SK-N-SH (cell line): Measurements from ENCODE around the gene EDC4. TPM values are rescaled to one million over a fixed set of nuclear protein-coding genes. Genes with fewer than 3 reads are reported as not detected.

Experiments
- CTCF ChIA-PET: fragments of 300-600, 350-600 bp; formaldehyde crosslinking; extraction: SDS; loops from one replicate; lab custom pipeline; 2021; lab: Yijun Ruan, JAX
- POLR2A ChIA-PET: fragments of 350-600 bp; sonication (Branson Sonifier 250); formaldehyde crosslinking; extraction: SDS; loops from one replicate; lab custom pipeline; 2020; ENCODE audit warnings: antibody characterized with exemption, inconsistent platforms; lab: Yijun Ruan, JAX
- DNase-seq: peaks from one replicate; pipeline ENCODE4 v3.0.0; 2012
- H2AFZ ChIP-seq: fragments of 200-600 bp; sonication (generic); 2 replicates; pipeline ENCODE4 v1.8.1; 2016; ENCODE audit warnings: antibody characterized with exemption, mild to moderate bottlenecking, low read depth
- H3F3A ChIP-seq: fragments of 200-600 bp; sonication (generic); replicated peaks from 2 replicates; pipeline ENCODE3; 2016; ENCODE audit warnings: antibody characterized with exemption, mild to moderate bottlenecking; ENCODE audit not compliant: insufficient read depth
- H3K27ac ChIP-seq, 2 experiments: fragments of 200-500 bp in 1 of 2; fragments of 200-600 bp in 1 of 2; sonication (Bioruptor generic) in 1 of 2; sonication (generic), shearing (Covaris generic) in 1 of 2; 2 replicates each; pipeline versions ENCODE4 v1.5.1 to v1.6.1; 2014 to 2016; ENCODE audit warnings: low read depth in 2 of 2, inconsistent platforms in 1 of 2, low read length in 1 of 2, mild to moderate bottlenecking in 1 of 2, mixed read lengths in 1 of 2
- H3K27me3 ChIP-seq: fragments of 200-600 bp; sonication (generic), shearing (Covaris generic); 2 replicates; pipeline ENCODE4 v1.6.1; 2016; ENCODE audit warnings: mixed run types; ENCODE audit not compliant: insufficient read depth
- H3K36me3 ChIP-seq, 2 experiments: fragments of 200-500 bp in 1 of 2; fragments of 200-600 bp in 1 of 2; sonication (Bioruptor generic) in 1 of 2; sonication (generic) in 1 of 2; replicated peaks in 1 of 2; 2 replicates each; pipeline versions ENCODE3 to v1.5.1; 2014 to 2016; ENCODE audit warnings: low read length in 1 of 2, mild to moderate bottlenecking in 1 of 2; ENCODE audit not compliant: insufficient read depth in 2 of 2, control insufficient read depth in 1 of 2
- H3K4me1 ChIP-seq, 2 experiments: fragments of 200-500 bp in 1 of 2; fragments of 200-600 bp in 1 of 2; sonication (Bioruptor generic) in 1 of 2; sonication (generic), shearing (Covaris generic) in 1 of 2; 2 replicates each; pipeline versions ENCODE4 v1.5.1 to v1.6.1; 2014 to 2016; ENCODE audit warnings: low read depth in 1 of 2, low read length in 1 of 2, mixed run types in 1 of 2; ENCODE audit not compliant: insufficient read depth in 2 of 2, control insufficient read depth in 1 of 2
- H3K4me2 ChIP-seq: fragments of 200-600 bp; sonication (generic), shearing (Covaris generic); 2 replicates; pipeline ENCODE4 v1.6.1; 2017; ENCODE audit warnings: mixed run types
- H3K4me3 ChIP-seq, 2 experiments: fragments of 200-500 bp in 1 of 2; fragments of 200-600 bp in 1 of 2; sonication (Bioruptor generic) in 1 of 2; sonication (generic), shearing (Covaris generic) in 1 of 2; 2 replicates each; pipeline versions ENCODE4 v1.5.1 to v1.8.1; 2014 to 2016; ENCODE audit warnings: low read depth in 2 of 2, inconsistent platforms in 1 of 2, low read length in 1 of 2, mild to moderate bottlenecking in 1 of 2, mixed read lengths in 1 of 2, moderate library complexity in 1 of 2
- H3K79me2 ChIP-seq: fragments of 200-600 bp; sonication (generic); 2 replicates; pipeline ENCODE4 v1.8.1; 2017; ENCODE audit warnings: mild to moderate bottlenecking; ENCODE audit not compliant: insufficient read depth
- H3K9ac ChIP-seq: fragments of 200-600 bp; sonication (generic); 2 replicates; pipeline ENCODE4 v1.6.1; 2017; ENCODE audit warnings: mixed run types
- H3K9me2 ChIP-seq: fragments of 200-600 bp; sonication (generic); 2 replicates; pipeline ENCODE4 v1.6.1; 2017; ENCODE audit warnings: mixed run types
- H3K9me3 ChIP-seq: fragments of 200-600 bp; sonication (generic); 2 replicates; pipeline ENCODE4 v1.6.1; 2017; ENCODE audit warnings: mixed run types, mild to moderate bottlenecking, moderate library complexity
- H4K20me1 ChIP-seq: fragments of 200-600 bp; sonication (generic); 2 replicates; pipeline ENCODE4 v1.6.1; 2017; ENCODE audit warnings: mild to moderate bottlenecking, mixed run types; ENCODE audit not compliant: insufficient read depth
- CHD2 ChIP-seq: fragments of 150-350 bp; IDR thresholded peaks from 2 replicates; pipeline ENCODE4 v1.6.1; 2018; ENCODE audit warnings: low read length; ENCODE audit not compliant: partially characterized antibody
- FOSL2 ChIP-seq: IDR thresholded peaks from 2 replicates; pipeline ENCODE4 v1.4.0; 2012; ENCODE audit warnings: low read depth, mild to moderate bottlenecking, moderate library complexity, borderline replicate concordance
- FOXJ3 ChIP-seq: sonication (generic); formaldehyde crosslinking; IDR thresholded peaks from 2 replicates; pipeline ENCODE4 v1.5.1; 2020; ENCODE audit warnings: mild to moderate bottlenecking, missing genetic modification reagents
- FOXM1 ChIP-seq: IDR thresholded peaks from 2 replicates; pipeline ENCODE4 v1.4.0; 2012; ENCODE audit warnings: low read depth, mild to moderate bottlenecking
- GABPA ChIP-seq: IDR thresholded peaks from 2 replicates; pipeline ENCODE4 v1.4.0; 2012; ENCODE audit warnings: low read depth, mild to moderate bottlenecking
- GATA2 ChIP-seq: sonication (generic); formaldehyde crosslinking; IDR thresholded peaks from 2 replicates; pipeline ENCODE4 v1.5.0; 2020; ENCODE audit warnings: mild to moderate bottlenecking, missing genetic modification reagents
- RCOR1 ChIP-seq: fragments of 150-350 bp; IDR thresholded peaks from 2 replicates; pipeline ENCODE4 v1.6.1; 2017; ENCODE audit warnings: antibody characterized with exemption, low read length
- REST ChIP-seq: IDR thresholded peaks from 2 replicates; pipeline ENCODE4 v1.6.1; 2012; ENCODE audit warnings: mild to moderate bottlenecking, low read depth, low read length, moderate library complexity
- TAF1 ChIP-seq: IDR thresholded peaks from 2 replicates; pipeline ENCODE4 v1.6.1; 2012; ENCODE audit warnings: low read depth, mild to moderate bottlenecking, low read length, moderate library complexity, borderline replicate concordance
- USF1 ChIP-seq: IDR thresholded peaks from 2 replicates; pipeline ENCODE4 v1.4.0; 2012; ENCODE audit warnings: low read depth, borderline replicate concordance
- USF2 ChIP-seq: fragments of 150-350 bp; IDR thresholded peaks from 2 replicates; pipeline ENCODE4 v1.6.1; 2017; ENCODE audit warnings: antibody characterized with exemption, low read length, low read depth, borderline replicate concordance
- WGBS: methylation state at CpG from one replicate; pipeline ENCODE4 v1.1.6; 2017; ENCODE audit warnings: low lambda C conversion rate; 5-methylcytosine and 5-hydroxymethylcytosine counted together
- polyA plus RNA-seq, 3 experiments: library from polyadenylated mRNA; depleted of rRNA; stranded (reverse); fragments of >200 nt; gene quantifications; 2 replicates each; pipeline ENCODE4 v1.2.3, GENCODE V29; 2012
- TF ChIP-seq, protein P1 (sequence below): fragments of 200-600 bp; sonication (generic); IDR thresholded peaks from 2 replicates; pipeline ENCODE4 v1.6.1; 2017; ENCODE audit warnings: antibody characterized with exemption, mild to moderate bottlenecking, moderate library complexity
- TF ChIP-seq, protein P2 (sequence below): IDR thresholded peaks from 2 replicates; pipeline ENCODE4 v1.4.0; 2012; ENCODE audit warnings: low read depth

Gene EDC4
- polyA plus RNA-seq, 1 of the 3 experiments (the other 2 are of a cell fraction), result 38.0 TPM

DNA sequence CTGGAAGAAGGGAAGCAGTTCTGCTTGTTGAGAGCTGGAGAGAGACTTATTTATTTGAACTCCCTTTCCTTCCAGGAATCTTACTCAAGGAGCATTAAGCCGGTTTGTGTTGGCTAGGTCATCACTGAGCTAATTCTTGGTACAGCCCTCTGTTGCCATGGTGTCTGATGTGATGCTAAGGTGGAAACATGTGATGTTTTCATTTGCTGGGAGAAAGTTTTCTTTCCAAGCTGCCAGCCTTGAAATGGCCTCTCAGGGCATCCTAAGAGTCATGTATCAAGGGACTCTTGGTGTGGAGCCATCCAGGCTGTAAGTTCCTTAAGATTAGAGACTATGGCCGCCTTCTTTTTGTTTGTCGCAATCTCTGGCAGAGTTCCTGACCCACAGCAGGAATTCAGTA, 24.4 kb downstream of the EDC4 start (continued):
- TF ChIP-seq TAF1, result no peak
- TF ChIP-seq, protein P1, sequence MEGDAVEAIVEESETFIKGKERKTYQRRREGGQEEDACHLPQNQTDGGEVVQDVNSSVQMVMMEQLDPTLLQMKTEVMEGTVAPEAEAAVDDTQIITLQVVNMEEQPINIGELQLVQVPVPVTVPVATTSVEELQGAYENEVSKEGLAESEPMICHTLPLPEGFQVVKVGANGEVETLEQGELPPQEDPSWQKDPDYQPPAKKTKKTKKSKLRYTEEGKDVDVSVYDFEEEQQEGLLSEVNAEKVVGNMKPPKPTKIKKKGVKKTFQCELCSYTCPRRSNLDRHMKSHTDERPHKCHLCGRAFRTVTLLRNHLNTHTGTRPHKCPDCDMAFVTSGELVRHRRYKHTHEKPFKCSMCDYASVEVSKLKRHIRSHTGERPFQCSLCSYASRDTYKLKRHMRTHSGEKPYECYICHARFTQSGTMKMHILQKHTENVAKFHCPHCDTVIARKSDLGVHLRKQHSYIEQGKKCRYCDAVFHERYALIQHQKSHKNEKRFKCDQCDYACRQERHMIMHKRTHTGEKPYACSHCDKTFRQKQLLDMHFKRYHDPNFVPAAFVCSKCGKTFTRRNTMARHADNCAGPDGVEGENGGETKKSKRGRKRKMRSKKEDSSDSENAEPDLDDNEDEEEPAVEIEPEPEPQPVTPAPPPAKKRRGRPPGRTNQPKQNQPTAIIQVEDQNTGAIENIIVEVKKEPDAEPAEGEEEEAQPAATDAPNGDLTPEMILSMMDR, result no peak

DNA sequence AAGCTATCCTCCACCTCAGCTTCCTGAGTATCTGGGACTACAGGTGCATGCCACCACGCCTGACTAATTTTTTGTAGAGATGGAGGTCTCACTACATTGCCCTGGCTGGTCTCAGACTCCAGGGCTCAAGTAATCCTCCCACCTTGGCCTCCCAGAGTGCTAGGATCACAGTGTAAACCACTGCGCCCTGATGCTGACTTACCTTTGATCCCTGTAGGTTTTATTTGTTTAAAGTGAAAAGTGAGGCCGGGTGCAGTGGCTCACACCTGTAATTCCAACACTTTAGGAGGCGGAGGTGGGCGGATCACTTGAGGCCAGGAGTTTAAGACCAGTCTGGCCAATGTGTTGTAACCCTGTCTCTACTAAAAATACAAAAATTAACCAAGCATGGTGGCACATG, 28.9 kb downstream of the EDC4 start:
- no peak overlapping the region for H3K4me2 ChIP-seq
- no peaks in the 10 kb centered on the region for H3K4me1 ChIP-seq
- H3K4me3 ChIP-seq, result no peak overlapping the region
- H3K36me3 ChIP-seq, result no peaks in the 10 kb centered on the region
- no peak overlapping the region for H2AFZ ChIP-seq
- WGBS, result 98% methylated on average over 5 of the region's 5 CpGs
- H3K9me3 ChIP-seq, result no peaks in the 10 kb centered on the region
- DNase-seq, result no peak
- no peak overlapping the region for H3K27ac ChIP-seq
- no peaks in the 10 kb centered on the region for H3F3A ChIP-seq
- ChIA-PET CTCF (interaction anchor here (2.5 kb wide), 1 partner anchor 18 kb away, joined by 10 read pairs; no protein-coding TSS in a partner anchor), POLR2A (no interaction called here)
- H3K9me2 ChIP-seq, result no peaks in the 10 kb centered on the region
- H3K9ac ChIP-seq, result no peak overlapping the region
- H3K27me3 ChIP-seq, result no peaks in the 10 kb centered on the region
- no peak for TF ChIP-seq CHD2
- H3K79me2 ChIP-seq, result peaks cover 53% of the 10 kb centered on the region
- peaks cover 12% of the 10 kb centered on the region for H4K20me1 ChIP-seq

GRCh38 chr16:67902831-67903230, 30.0 kb downstream of the EDC4 start:
- Histone ChIP-seq H3K9me3 (no peaks in the 10 kb centered on the region), H3K9ac (no peak overlapping the region), H3K79me2 (peaks cover 42% of the 10 kb centered on the region), H2AFZ (no peak overlapping the region), H3K36me3 (no peaks in the 10 kb centered on the region), H3K9me2 (no peaks in the 10 kb centered on the region), H3K27ac (no peak overlapping the region), H3K4me1 (no peaks in the 10 kb centered on the region), H3K27me3 (no peaks in the 10 kb centered on the region), H3K4me2 (no peak overlapping the region), H3K4me3 (no peak overlapping the region), H3F3A (no peaks in the 10 kb centered on the region), H4K20me1 (peaks cover 10% of the 10 kb centered on the region; the same call in 1 of the 2 replicates)
- CTCF ChIA-PET, result interaction anchor here (1.2 to 1.6 kb wide), 2 partner anchors 19 to 32 kb away, joined by 3 read pairs; no protein-coding TSS in a partner anchor
- TF ChIP-seq REST (no peak), GATA2 (CRISPR knock-in tag) (no peak), RCOR1 (no peak), TAF1 (no peak), FOXJ3 (no peak), FOXM1 (no peak), USF1 (no peak), USF2 (no peak), FOSL2 (no peak), GABPA (no peak)
- TF ChIP-seq, protein P2, sequence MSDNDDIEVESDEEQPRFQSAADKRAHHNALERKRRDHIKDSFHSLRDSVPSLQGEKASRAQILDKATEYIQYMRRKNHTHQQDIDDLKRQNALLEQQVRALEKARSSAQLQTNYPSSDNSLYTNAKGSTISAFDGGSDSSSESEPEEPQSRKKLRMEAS, result no peak
- 97% methylated on average over 4 of the region's 4 CpGs for WGBS
- no peak for DNase-seq
- POLR2A ChIA-PET, result no interaction called here
